Retina (tissue), 1 donor: ENCODE measurements around the gene ISOC1.

ENCODE experiments used
- DNase-seq: peaks from one replicate; pipeline ENCODE4 v3.0.0-alpha.2; 2016

The ISOC1 gene

DNA sequence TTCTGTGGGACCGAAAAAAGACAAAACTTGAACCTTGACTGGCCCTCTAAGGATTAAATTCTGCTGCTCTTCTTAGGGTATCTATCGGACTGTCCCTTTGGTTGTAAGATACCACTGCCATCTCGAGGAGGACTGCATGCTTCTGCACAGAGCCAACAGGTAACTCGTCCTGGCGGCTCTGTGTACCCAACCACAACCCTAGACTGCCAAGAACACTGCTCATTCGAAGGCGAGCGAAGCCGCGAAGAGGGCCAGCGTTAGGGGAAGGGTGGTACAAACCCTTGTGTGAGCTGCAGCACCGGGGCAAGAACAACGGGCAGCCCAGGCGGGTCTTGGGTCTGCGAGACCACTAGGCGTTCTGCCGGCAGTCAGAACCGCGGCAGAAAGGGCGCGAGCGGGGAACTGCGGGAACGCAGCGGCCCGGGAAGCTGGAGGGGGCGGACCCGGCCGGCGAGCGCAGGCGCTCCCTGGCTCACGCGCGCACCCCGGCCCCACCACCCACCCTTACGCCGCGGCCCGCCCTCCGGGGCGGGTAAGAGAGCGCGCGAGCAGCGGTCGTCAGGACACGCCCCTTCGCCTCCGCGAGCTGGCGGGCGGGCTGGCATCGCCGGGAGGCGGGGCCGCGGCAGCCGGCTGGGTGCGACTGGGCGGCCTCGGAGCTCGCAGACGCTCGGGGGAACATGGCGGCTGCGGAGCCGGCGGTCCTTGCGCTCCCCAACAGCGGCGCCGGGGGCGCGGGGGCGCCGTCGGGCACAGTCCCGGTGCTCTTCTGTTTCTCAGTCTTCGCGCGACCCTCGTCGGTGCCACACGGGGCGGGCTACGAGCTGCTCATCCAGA lies at the start of gene ISOC1:
Gene ISOC1 (plus strand): TSS at position 663 of the 837 bp plus-strand sequence. CDS start 18 bp downstream, at position 681.
- DNase-seq, result peak; percentile 95

DNA sequence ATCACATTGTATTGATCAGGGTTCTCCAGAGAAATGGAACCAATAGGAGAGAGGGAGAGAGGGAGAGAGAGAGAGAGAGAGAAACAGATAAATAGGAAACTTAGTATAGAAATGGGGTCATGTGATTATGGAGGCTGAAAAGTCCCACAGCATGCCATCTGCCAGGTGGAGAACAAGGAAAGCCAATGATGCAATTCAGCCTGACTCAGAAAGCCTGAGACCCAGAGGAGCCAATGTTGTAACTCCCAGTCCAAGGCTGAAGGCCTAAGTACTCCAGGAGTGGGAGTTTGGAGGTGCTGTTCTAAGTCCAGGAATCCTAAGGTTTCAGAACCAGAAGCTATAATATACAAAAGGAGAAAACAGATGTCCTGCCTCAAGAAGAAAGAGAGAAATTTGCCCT lies 48.4 kb upstream of the ISOC1 start:
- DNase-seq, result no peak

DNA sequence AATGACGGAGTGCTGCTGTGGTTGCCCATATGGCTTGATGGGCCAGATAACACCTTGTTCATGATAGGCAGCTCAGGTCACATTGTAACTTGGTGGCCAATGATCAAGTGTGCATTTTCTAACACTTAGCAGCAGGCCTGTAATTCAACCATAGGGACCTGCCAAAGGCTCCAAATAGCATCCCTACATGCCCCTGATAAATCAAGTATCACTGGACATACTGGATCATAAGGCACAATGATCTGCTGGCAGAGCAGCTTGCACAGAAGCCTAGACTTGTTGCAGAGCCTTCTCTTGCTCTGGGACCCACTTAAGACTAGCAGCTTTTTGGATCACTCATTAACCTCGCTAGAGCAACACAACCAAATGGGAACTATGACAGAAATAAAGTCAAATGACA lies 46.0 kb upstream of the ISOC1 start:
- DNase-seq, result no peak

DNA sequence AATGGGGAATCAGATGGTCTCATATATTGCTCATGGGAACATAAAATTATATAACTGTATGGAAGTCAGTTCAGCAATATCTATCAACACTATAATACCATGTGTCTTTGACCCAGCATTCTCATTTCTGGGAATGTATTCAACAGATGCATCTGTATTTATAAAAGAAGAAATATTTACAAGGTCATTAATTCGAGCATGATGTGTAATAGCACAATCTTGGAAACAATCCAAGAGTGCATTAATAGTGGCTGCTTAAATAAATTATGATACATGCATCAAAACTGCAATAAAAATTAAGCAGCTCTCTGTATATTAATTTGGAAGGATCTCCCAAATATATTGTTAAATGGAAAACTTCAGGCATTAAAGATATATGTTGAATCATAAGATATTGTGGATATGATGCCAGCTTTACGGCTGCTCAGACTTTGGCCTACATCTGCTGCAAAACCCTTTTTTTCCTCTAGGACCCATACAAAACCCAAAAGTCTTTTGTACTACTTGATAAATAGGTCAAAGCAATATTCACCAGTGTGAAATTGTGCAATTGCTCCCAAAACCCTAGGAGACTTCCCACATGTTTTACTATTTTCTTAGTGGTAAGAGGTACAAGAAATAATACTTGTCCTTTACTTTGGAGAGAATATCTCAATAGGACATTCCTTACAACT lies 45.3 kb upstream of the ISOC1 start:
- no peak for DNase-seq

DNA sequence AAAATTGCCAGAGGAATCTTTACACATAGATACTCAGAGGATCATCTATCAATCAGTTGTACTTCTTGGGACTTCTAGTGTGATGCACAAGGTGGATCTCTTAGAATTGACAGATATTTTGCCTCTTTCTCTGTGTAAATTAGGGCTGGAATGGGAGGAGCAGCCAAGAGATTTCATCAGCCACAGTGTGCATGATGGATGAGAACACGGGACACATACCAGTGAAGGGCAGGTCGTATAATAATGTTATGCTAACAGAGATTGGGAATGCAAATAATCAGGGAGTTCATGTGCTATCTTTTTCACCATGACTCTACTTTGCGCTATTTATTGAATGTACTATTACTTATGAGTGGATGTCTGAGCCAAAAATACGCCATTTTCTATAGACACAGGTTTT lies 43.3 kb upstream of the ISOC1 start:
- no peak for DNase-seq

DNA sequence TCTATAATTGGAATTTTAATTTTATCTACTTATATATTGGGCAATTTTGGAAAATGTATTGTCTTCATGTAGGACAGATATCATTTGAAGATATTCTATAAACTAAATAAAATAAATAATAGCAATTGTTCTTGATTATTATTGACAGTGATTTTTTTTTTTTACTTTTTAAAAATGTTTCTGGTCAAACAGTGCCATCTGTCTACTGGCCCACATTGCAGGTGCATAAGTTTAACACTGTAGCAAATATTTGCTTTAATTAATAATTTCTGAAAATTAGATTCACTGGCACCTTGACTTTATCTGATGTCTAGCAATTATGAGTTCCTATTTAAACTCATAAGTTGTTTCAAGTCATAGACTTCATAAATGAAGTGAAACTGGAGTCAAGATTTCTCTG lies 41.1 kb upstream of the ISOC1 start:
- DNase-seq, result no peak

DNA sequence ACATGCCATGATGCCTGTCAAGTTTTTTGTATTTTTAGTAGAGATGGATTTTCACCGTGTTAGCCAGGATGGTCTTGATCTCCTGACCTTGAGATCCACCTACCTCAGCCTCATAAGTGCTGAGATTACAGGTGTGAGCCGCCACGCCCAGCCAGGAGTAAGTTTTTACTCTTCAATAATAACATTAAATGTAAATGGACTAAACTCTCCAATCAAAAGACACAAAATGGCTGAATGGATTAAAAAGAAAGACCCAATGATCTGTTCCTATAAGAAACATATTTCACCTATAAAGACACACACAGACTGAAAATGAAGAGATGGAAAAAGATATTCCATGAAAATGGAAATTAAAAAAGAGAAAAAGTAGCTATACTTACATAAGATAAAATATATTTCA lies 37.2 kb upstream of the ISOC1 start:
- no peak for DNase-seq

DNA sequence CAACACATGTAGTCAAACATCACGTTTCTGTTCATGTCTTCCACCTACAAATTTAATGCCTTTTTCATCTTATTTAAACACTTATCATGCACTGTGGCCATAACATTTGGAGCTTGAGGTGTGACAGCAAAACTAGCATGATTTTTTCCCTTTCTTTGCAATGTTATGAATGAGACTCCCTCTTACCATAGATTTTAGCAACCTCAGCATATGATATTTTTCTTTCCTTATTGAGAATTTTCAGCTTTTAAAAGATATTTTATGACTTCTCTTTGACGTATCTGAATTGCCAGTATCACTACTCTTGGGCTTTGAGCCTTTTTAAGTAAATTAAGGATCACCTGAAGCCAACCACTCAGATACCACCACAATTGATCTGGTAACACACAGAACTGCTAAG lies 32.7 kb upstream of the ISOC1 start:
- no peak for DNase-seq

DNA sequence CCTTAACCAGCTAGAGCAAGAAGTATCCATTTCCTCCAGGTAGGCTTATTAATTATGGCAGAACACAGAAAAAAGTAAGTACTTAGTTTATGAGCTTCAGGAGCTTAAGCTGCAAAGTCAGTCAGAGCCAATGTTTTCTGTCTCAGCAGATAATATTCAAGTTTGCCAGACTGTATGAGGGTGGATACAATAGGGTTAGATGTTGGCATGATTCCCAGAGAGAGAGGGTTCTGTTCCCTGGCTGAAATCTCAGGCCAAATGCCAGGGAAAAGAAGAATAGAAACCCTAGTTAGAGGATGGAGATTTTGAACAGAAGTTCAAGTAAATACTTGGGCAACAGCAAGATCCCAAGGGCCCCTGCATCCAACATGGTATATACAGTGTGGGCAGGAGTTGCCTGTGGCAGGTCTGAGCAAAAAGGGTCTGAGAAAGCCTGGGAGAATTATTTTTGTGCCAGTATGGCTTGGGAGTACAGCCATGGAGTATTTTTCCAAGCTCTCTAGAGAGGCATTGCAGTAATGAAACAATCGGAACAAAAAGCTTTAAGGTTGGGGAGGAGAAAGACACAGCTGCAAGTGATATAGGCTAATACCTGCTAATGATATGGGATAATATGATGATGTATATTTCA lies 31.0 kb upstream of the ISOC1 start:
- DNase-seq, result no peak

DNA sequence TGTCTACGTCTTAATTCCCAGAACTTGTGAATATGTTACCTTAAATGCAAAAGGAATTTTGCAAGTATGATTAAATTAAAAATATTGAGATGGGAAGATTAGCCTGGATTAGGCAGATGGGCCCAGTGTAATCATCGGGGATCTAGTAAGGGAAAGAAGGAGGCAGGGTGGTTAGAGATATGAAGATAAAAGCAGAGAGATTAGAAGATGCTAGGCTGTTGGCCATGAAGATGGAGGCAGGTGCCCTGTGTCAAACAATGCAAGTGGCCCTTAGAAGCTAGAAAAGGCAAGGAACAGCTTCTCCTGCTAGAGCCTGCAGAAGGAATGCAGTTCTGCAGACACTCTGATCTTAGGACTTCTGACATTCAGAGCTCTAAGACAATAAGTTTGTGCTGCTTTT lies 28.8 kb upstream of the ISOC1 start:
- DNase-seq, result no peak

DNA sequence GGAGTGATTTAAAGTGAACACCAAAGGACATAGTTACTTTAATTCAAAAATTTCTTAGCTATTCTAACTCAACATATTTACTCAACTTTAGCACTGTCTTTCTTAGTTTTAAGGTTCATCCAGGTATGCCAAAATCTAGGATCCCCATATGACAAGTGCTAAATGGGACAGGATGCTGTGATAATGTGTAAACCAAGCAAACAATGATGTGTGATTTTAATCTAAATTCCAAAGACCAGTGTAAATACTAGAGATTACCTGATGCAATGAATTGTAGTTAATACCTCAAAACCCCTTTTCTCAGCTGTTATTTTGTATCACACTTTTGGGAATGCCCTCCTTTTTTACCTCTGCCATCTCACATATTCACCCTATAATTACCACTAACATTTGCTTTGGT lies 26.8 kb upstream of the ISOC1 start:
- DNase-seq, result no peak

DNA sequence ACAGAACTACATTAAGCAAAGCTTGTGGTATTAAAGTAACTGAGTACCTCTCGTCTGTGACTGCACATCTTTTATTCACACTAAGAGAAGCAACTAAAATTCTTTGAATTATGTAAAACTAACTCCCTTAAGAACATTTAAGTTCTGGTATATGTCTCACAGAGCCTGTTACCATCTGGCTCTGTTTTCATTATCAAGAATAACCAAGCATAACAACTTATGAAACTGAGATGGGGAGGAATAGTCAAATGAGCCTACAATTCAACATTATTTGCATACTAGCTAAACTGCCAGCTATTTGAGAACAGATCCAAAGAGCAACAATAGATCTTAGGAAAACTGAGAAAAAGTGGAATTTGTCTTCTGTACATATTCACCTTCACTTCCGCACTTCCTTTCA lies 25.3 kb upstream of the ISOC1 start:
- DNase-seq, result no peak

DNA sequence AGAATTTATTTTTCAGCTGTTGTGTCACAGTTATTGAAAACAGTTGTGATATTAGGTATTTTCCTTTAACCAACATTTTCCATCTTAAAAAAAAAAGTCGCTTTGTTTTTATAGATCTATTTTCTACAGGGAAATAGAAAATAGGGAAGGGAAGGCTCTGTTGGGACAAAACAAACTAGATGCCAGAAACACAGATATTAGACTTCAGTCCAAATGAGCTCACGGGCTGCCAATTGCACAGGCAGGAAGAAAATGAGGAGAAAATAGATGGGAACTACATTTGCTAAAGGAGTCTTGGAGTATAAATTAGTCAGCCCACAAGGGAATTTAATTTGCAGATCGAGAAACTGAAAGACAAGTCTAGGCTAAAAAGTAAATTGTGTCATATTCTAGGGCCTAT lies 21.4 kb upstream of the ISOC1 start:
- no peak for DNase-seq

DNA sequence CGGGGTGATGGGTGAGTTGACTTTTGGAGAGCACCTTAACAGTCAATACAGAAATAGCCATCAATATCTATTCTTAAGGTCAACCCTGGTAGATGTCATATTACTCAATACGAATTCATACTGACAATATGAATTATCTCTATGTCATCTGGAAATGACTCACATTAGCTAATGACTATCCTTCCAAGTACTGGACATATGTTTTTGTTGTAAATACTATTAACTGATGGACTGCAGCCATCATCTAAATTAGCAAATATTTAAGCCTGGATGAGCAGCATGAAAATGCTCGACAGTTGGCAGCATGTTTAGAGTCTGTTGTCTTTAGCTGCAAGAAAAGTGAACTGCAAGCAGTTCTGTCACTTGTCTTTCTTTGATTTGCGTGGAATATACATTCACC lies 19.6 kb upstream of the ISOC1 start:
- no peak for DNase-seq

DNA sequence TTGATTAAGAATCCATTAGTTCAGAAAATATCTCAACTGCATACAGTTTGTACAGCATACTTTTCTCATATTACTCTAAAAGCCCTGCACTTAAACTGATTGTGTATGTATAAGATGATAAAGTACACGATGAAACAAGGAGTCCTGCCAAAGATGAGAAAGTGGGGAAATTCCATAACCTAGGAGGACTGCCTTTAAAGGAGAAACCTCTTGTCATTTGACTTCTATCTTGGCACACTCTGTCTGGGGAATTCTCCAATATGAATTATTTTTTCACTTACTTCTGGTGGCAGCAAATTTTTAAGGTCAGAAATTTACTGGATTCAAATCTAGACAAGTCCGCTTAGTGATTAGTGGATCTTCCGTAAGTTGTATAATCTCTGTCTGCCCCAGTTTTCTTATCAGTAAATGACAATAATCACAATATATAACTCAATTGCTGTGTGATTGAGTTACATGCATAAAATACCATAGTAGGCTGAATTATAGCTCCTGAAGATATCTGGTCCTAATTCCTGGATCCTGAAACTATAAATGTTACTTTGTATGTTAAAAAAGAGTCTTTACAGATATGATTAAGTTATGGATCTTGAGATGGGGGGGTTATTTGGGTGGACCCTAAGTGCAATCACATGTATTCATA lies 17.0 kb upstream of the ISOC1 start:
- no peak for DNase-seq

DNA sequence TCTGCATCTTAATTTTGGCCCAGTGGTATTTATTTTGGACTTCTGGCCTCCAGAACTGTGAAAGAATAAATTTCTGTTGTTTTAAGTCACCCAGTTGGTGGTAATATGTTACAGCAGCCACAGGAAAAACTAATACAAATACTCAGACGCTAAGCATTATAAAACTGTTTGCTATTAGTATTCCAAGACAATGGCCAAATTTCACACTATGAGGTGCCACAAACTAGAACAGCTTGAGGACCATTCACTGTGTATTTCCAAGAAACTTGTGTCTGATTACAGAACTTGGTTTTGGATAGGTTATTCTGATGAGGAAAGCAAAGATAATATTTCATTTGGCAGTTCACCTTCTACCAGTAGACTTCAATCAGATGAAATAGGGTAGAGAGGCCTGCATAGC lies 16.3 kb upstream of the ISOC1 start:
- DNase-seq, result no peak

DNA sequence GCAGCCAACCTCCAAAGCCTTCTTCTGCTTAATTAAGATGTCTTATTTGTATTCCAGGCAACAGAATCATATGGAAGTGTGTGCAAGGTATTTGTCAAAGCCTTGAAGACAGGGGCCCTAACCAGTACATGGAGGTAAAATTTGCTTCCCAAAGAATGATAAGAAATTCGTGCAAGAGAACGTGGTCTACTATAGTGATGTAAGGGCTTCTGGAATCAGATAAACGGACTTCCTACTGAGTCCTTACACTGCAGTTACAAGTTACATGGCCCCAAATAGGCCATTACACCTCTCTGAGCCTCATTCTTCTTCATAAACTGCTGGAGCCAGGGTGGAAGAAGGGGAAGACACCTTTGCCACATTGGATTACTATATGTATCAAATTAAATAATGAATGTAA lies 15.9 kb upstream of the ISOC1 start:
- DNase-seq, result no peak

DNA sequence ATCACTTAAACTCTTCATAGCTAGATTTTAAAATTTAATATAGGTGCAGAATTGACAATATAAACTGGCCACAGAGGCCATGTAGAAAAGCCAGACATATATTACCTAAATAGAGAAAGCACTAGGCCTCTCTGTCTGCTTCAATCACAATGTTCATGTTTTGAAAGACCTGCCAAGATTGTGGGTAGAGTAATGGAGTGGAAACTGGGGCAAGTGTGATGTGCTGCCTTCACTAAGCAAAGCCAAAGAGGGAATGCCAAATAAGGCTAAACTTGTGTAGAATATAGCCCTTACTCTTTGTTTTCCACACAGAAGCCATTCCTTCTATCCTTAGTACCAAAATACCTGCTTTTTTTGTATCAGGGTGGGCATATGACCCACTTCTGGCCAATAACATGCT lies 15.1 kb upstream of the ISOC1 start:
- no peak for DNase-seq

DNA sequence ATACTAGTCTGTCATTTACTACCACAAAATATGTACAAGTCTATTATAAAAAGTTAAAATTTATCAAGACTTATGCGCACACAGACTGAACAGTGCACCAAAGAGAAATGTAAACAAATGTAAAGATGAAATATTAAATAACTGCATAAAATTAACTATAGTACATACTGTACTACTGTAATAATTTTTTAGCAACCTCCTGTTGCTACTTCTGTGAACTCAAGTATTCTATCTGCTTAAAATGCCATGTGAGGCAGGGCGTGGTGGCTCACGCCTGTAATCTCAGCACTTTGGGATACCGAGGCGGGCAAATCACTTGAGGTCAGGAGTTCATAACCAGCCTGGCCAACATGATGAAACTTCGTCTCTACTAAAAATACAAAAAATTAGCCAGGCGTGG lies 13.8 kb upstream of the ISOC1 start:
- no peak for DNase-seq

DNA sequence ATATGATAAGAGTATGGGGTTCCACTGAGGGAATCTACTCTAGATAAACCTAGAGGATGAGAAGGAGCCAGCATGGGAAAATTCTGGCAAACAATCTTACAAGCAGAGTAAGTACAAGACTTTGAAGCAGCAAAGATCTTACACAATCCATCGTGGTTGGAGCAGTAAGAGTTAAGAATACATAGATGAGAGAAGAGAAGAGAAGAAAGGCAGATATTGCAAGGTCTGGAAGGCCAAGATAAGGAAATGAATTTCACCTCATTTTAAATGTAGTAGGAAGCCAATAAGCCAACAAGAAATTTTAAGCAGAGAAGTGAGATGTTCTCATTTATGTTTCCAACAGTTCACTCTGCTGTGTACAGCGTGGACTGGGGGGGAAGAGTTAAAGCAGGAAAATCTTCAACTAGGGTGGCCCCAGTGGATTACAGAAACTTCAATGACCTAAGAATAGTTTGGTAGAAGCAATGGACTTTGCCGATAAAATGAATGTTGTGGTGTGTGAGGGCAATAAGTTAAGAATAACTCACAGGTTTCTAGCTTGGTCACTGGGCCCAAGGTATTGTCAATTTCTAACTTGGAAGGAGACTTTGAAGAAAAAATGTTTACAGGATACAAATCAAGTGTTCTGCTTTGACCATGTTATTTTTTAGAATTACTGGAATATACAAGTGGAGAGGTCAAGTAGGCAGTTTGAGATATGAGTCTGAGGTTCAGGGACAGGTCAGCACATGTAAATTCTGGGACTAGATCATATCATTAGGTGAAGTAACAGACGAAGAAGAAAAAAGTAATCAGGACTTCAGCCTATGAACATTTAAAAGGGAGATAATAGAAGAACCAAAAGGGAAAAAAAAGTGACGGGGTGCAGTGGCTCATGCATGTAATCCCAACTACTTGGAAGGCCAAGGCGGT lies 12.1 kb upstream of the ISOC1 start:
- no peak for DNase-seq

DNA sequence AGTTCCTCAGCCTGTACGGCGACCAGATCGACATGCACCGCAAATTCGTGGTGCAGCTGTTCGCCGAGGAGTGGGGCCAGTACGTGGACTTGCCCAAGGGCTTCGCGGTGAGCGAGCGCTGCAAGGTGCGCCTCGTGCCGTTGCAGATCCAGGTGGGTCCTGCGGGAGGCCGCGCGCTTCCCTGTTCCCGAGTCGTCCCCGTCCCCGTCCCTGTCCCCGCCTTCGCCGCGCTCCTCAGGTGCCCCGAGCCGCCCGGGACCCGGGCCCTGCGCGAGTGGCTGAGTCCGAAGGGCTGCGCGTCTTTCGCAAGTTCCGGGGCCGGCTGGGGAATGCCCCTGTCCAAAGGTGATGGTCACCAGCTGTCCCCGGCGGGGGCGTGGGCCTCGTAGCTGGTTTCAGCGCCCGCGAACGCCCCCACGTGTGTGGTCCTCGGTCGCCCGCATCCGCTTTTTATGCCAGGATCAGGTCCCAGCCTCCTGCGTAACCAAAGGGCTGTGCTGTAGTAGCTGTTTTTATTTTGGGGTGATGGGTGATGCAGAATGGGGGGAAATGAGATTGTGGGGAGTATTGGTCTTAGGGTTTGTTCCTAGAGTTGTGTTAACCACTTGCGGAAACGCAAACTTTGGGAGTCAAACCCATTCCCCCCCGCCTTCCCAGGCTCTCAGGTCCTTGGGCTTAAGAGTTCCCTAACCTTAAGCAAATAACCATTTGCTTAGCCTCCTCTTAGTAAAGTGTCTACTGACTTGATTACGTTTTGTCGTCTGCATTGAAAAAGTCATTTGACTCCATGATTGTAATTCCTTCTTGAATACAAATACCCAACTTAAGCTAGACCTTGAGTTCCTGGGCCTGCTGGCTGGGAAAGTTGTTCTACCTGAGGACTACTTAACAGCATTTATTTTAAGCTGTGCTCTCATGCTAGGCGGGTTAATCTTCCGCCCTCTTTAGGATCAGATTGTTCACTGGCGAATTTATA lies 663 bp downstream of the ISOC1 start:
- DNase-seq, result no peak
